ENCODE data around the gene FUCA1.

Gene FUCA1

DNA sequence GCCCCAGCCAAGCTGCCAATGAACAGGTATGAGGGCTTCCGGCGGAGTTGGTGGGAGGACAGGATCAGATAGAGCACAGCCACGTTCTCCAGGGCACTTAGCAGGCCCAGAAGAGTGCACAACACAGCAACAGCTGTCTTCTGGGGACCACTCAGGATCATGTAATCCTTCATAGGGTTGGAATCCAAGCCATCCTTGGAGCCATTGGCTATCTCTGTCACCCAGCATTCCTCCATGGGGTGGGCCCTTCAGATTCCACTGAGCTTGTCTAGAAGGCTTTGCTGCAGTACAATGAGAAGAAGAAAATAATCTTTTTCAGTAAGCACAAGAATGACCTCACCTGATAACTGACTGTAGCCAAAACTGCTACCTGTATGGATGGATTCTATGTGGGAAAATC is 7.3 kb upstream of the FUCA1 start:
- no peak for DNase-seq (ENCODE audit: extremely low read depth, low read depth)
- TF ChIP-seq, protein P1, sequence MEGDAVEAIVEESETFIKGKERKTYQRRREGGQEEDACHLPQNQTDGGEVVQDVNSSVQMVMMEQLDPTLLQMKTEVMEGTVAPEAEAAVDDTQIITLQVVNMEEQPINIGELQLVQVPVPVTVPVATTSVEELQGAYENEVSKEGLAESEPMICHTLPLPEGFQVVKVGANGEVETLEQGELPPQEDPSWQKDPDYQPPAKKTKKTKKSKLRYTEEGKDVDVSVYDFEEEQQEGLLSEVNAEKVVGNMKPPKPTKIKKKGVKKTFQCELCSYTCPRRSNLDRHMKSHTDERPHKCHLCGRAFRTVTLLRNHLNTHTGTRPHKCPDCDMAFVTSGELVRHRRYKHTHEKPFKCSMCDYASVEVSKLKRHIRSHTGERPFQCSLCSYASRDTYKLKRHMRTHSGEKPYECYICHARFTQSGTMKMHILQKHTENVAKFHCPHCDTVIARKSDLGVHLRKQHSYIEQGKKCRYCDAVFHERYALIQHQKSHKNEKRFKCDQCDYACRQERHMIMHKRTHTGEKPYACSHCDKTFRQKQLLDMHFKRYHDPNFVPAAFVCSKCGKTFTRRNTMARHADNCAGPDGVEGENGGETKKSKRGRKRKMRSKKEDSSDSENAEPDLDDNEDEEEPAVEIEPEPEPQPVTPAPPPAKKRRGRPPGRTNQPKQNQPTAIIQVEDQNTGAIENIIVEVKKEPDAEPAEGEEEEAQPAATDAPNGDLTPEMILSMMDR (IDR thresholded peaks at IDR 0.05; ENCODE audit: low read depth, low read length): no peak

DNA sequence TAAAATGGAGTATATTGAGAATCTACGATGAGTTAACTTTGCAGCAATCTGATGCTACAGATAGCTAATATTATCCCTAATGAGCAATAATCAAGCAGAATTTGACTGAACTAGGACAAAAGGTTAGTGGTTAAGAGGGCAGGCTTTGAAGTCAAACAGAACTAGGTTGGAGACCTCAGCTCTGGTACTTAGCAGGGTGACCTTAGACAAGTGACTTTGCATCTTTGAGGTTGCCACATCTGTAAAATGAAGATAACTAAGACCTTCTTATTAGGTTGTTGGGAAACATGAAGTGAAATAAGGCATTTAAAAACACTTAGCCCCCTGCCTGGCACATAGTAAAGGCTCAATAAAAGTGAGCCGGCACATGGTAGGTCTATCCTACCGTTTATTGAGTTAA is 4.3 kb upstream of the FUCA1 start:
- TF ChIP-seq, protein P1 (IDR thresholded peaks at IDR 0.05; ENCODE audit: low read depth, low read length): no peak

DNA sequence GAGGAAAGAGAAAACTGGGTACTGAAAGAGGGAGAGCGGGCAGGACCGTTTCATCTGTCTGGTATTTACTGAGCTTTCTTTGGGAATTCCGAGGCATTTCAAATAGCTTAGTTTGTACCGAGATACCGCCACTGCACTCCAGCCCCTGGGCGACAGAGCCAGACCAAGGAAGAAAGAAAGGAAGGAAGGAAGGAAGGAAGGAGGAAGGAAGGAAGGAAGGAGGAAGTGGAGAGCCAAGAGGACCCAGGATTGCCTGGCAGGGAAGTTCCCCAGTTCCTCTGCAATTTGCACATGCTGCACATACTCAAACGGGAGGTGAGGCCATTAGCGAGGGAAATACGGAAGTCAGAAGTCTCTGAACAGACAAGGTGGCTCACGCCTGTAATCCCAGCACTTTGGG is 961 bp upstream of the FUCA1 start:
- TF ChIP-seq, protein P1 (IDR thresholded peaks at IDR 0.05; ENCODE audit: low read depth, low read length): no peak

More for the DNA sequence above, 4.3 kb upstream of the FUCA1 start:
- DNase-seq (ENCODE audit: extremely low read depth, low read depth): no peak

DNA sequence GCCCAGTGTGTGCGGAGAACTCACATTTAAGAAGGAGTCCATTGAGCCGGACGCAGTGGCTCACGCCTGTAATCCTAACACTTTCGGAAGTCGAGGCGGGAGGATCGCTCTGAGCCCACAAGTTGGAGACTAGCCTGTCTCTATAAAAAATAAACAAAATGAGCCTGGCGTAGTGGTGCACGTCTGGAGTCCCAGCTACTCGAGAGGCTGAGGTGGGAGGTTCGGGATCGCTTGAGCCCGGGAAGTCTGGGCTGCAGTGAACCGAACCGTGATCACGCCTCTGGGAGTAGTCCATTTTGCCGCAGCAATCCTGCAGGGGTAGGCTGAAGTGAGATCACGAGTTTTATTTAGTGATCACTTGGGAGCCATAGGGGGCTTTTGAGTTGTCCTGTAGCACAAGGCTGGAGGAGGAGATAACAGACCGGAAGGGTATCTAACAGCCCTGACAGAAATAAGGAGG is 497 bp upstream of the FUCA1 start:
- TF ChIP-seq, protein P1 (IDR thresholded peaks at IDR 0.05; ENCODE audit: low read depth, low read length): no peak

More for the DNA sequence above, 961 bp upstream of the FUCA1 start:
- DNase-seq (ENCODE audit: extremely low read depth, low read depth): no peak

DNA sequence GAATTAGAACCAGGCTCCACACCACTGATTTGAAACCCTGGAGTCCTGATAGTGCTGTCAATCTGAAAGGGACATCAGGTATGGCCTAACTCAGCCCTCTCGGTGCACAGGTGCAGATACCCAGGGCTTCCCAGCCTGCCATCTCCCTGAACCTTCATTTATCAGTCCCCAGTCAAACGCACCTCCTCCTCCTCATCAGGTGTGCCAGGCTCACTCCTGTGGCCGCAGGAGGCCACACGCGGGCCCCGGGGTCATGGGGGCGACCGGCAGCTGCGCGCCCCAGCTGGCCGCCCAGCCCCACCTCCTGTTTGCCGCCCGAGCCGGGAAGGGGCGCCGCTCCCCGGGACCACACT is 572 bp downstream of the FUCA1 start:
- TF ChIP-seq, protein P1 (IDR thresholded peaks at IDR 0.05; ENCODE audit: low read depth, low read length): no peak
- DNase-seq (ENCODE audit: extremely low read depth, low read depth): no peak

More for the DNA sequence above, 497 bp upstream of the FUCA1 start:
- no peak for DNase-seq (ENCODE audit: extremely low read depth, low read depth)

DNA sequence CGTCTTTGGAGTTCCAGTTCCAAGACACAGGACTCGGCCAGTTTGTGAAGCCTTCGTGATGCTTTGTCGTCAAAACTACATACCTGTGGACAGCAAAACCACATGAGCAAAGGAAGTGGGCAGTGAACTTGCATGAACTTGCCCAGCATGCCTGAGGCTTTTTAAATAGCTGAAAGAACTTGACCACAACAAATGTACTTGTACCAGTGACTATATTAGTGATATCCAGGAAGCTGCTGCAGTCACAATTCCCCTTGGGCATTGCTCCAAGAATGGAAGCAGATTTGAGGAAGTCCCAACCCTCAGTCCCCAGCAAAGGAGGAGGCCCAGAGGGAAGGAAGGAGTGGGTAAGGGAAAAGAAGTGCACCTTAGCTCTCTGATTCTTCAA is 2.6 kb downstream of the FUCA1 start:
- TF ChIP-seq, protein P1 (IDR thresholded peaks at IDR 0.05; ENCODE audit: low read depth, low read length): no peak
- DNase-seq (ENCODE audit: extremely low read depth, low read depth): peak; percentile 1

DNA sequence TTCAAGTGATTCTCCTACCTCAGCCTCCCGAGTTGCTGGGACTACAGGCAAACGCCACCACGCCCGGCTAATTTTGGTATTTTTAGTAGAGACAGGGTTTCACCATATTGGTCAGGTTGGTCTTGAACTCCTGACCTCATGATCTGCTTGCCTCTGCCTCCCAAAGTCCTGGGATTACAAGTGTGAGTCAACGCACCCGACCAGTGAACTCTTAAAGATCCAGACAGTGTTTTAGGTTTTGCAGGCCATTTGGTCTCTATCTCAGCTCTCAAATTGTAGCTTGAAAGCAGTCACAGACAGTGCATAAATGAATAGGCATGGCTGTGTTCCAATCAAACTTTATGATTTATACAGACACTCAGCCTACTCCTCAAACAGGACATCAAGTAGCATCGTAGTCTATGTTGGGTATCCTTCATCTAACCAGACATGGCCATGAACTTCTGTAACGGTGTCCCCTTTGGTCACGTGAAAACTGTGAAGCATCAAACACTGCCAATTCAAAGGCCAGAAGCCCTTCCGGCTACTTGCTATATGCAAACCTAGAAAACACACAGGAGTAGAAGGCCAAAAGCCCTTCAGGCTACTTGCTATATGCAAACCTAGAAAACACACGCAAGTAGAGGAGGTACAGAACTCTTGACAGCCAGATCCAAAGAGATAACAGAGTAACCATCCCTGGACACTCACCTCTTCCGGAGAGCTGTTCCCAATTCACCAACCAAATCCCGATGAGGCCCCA is 3.1 kb downstream of the FUCA1 start:
- TF ChIP-seq, protein P1 (IDR thresholded peaks at IDR 0.05; ENCODE audit: low read depth, low read length): no peak
- DNase-seq (ENCODE audit: extremely low read depth, low read depth): no peak

All from AG09319 (cell line).